ENCODE measurements around the gene SHCBP1L.

SHCBP1L gene

GRCh38 chr1:182952677-182953444, at the start of gene SHCBP1L:
Gene SHCBP1L, minus strand, starts transcription at chr1:182953166. Its CDS starts 33 bp downstream, at chr1:182953133.
- no peak for DNase-seq

GRCh38 chr1:183002267-183002666, 49.3 kb upstream of the SHCBP1L start:
- DNase-seq: no peak

GRCh38 chr1:183000167-183000962, 47.4 kb upstream of the SHCBP1L start:
- DNase-seq: no peak

- no peak for DNase-seq
These were observed 45.5 kb upstream of the SHCBP1L start for GRCh38 chr1:182998482-182998881.

- DNase-seq: no peak
These were observed 43.9 kb upstream of the SHCBP1L start for GRCh38 chr1:182996816-182997215.

- no peak for DNase-seq
These were observed 42.9 kb upstream of the SHCBP1L start for GRCh38 chr1:182995894-182996293.

- DNase-seq: no peak
These were observed 40.8 kb upstream of the SHCBP1L start for GRCh38 chr1:182993746-182994145.

GRCh38 chr1:182990413-182991144, 37.6 kb upstream of the SHCBP1L start:
- no peak for DNase-seq

GRCh38 chr1:182985876-182986275, 32.9 kb upstream of the SHCBP1L start:
- DNase-seq: no peak

- no peak for DNase-seq
These were observed 31.7 kb upstream of the SHCBP1L start for GRCh38 chr1:182984621-182985020.

- no peak for DNase-seq
These were observed 31.2 kb upstream of the SHCBP1L start for GRCh38 chr1:182984138-182984537.

- DNase-seq: no peak
These were observed 25.3 kb upstream of the SHCBP1L start for GRCh38 chr1:182978151-182978853.

- no peak for DNase-seq
These were observed 24.5 kb upstream of the SHCBP1L start for GRCh38 chr1:182977480-182977879.

- DNase-seq: no peak
These were observed 21.7 kb upstream of the SHCBP1L start for GRCh38 chr1:182974506-182975191.

GRCh38 chr1:182972829-182973228, 19.9 kb upstream of the SHCBP1L start:
- no peak for DNase-seq

- no peak for DNase-seq
These were observed 19.3 kb upstream of the SHCBP1L start for GRCh38 chr1:182972231-182972630.

GRCh38 chr1:182971219-182971618, 18.3 kb upstream of the SHCBP1L start:
- no peak for DNase-seq

GRCh38 chr1:182968836-182969734, 16.1 kb upstream of the SHCBP1L start:
- no peak for DNase-seq

GRCh38 chr1:182968151-182968741, 15.3 kb upstream of the SHCBP1L start:
- no peak for DNase-seq

GRCh38 chr1:182965861-182966260, 12.9 kb upstream of the SHCBP1L start:
- DNase-seq: no peak

GRCh38 chr1:182965096-182965495, 12.1 kb upstream of the SHCBP1L start:
- DNase-seq: no peak

All from NCI-H748 treated with DMSO at 0.1 percent for 48 hours (cell line).